Measurements from ENCODE around the gene BUD31. TPM values are rescaled to one million over a fixed set of nuclear protein-coding genes. Genes with fewer than 3 reads are reported as not detected.

The BUD31 gene
- total and polyA plus RNA-seq, 9 of the 15 experiments (the other 6 are each of a cell fraction or from before 2014, with no cell fraction given) = 105 to 342 (median 247) TPM

DNA sequence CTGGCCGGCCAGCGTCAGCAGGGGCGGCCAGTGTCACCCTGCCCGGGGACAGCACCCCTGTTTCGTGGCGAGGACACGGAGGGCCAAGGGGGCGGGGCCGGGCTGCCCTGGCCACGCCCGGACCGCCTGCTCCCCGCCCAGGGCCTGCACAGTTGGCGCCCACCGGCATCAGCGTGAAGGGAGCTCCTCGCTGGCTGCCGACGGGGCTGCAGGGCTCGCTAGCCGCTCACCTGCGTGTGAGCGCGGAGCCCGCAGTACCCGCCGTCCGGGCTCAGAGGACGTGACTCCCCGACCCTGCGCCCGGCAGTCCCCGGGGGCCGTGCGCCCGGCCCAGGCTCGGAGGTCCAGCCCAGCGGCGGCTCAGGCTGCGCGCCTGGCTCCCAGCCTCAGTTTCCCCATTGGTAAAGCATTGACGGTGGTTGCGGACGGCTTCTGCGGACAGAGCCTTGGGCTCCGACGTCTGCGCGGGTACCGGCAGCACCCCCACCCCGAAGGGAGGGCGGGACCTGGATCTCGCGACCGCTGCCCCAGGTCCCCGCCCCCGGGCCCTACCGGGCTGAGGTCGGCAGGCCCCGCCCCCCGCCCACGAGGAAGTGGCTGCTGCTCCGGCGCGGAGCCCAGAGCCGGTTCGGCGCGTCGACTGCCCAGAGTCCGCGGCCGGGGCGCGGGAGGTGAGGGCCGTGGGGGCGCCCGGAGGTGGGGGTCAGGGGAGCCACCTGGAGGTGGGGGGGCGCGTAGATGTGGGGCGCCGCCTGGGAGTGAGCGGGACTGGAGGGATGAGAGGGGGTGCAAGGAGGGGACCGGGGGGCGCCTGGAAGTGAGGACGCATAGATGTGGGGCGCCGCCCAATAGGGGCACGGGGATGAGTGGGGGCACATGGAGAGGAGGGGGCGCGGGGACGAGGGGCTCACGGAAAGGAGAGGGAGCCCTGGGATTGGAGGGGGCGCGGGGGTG lies 34.4 kb upstream of the BUD31 start, which contains the start of gene ARPC1B (continued):
- TF ChIP-seq CREB1 (IDR thresholded peaks at IDR 0.05) = peak; percentile 29
- peak; percentile 57; the same call in 1 of the 2 replicates for TF ChIP-seq CREB1 (CRISPR knock-in tag; IDR thresholded peaks at IDR 0.05)
- peak; percentile 16; the same call in 1 of the 2 replicates for TF ChIP-seq NKRF (IDR thresholded peaks at IDR 0.05; ENCODE audit: borderline replicate concordance)
- TF ChIP-seq, protein P1, sequence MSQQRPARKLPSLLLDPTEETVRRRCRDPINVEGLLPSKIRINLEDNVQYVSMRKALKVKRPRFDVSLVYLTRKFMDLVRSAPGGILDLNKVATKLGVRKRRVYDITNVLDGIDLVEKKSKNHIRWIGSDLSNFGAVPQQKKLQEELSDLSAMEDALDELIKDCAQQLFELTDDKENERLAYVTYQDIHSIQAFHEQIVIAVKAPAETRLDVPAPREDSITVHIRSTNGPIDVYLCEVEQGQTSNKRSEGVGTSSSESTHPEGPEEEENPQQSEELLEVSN (IDR thresholded peaks at IDR 0.05; ENCODE audit: borderline replicate concordance in 1 of 2, extremely low read depth in 1 of 2, insufficient read depth in 1 of 2, insufficient read length in 1 of 2, low read depth in 1 of 2, low read length in 1 of 2, poor library complexity in 1 of 2, severe bottlenecking in 1 of 2) = peak; percentile 62 to 86
- peak; percentile 75; the same call in 1 of the 2 replicates for TF ChIP-seq BRD4 (IDR thresholded peaks at IDR 0.05)
- TF ChIP-seq, protein P2, sequence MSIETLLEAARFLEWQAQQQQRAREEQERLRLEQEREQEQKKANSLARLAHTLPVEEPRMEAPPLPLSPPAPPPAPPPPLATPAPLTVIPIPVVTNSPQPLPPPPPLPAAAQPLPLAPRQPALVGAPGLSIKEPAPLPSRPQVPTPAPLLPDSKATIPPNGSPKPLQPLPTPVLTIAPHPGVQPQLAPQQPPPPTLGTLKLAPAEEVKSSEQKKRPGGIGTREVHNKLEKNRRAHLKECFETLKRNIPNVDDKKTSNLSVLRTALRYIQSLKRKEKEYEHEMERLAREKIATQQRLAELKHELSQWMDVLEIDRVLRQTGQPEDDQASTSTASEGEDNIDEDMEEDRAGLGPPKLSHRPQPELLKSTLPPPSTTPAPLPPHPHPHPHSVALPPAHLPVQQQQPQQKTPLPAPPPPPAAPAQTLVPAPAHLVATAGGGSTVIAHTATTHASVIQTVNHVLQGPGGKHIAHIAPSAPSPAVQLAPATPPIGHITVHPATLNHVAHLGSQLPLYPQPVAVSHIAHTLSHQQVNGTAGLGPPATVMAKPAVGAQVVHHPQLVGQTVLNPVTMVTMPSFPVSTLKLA (conservative IDR thresholded peaks at IDR 0.05) = peak in 1 of 2 experiments; percentile 70
- TF ChIP-seq POLR2B (IDR thresholded peaks at IDR 0.05; ENCODE audit: low read depth, partially characterized antibody) = peak; percentile 83
- no peak for TF ChIP-seq ZNF184 (CRISPR knock-in tag; IDR thresholded peaks at IDR 0.05)
- TF ChIP-seq FUS (optimal IDR thresholded peaks at IDR 0.05; ENCODE audit: low read depth, low read length) = peak; percentile 61
- 0 out of 2 replicates have a peak, but pooled peaks have one; percentile 27 for TF ChIP-seq NR2C2 (CRISPR knock-in tag; IDR thresholded peaks at IDR 0.05)
- TF ChIP-seq NR2C2 (tag; IDR thresholded peaks at IDR 0.05) = peak; percentile 75
- peak; percentile 76; the same call in 1 of the 2 replicates for TF ChIP-seq E2F3 (CRISPR knock-in tag; IDR thresholded peaks at IDR 0.05)
- TF ChIP-seq, protein P3, sequence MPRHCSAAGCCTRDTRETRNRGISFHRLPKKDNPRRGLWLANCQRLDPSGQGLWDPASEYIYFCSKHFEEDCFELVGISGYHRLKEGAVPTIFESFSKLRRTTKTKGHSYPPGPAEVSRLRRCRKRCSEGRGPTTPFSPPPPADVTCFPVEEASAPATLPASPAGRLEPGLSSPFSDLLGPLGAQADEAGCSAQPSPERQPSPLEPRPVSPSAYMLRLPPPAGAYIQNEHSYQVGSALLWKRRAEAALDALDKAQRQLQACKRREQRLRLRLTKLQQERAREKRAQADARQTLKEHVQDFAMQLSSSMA (CRISPR knock-in tag; IDR thresholded peaks at IDR 0.05) = 0 out of 2 replicates have a peak, but pooled peaks have one; percentile 27
- TF ChIP-seq CBX3 (IDR thresholded peaks at IDR 0.05; ENCODE audit: borderline replicate concordance in 1 of 2, low read length in 2 of 2) = 0 out of 3 replicates have a peak, but pooled peaks of 1 of the 2 experiments have one; percentile 11
- peak; percentile 78; the same call in 1 of the 2 replicates for TF ChIP-seq CBX1 (IDR thresholded peaks at IDR 0.05; ENCODE audit: low read depth)
- peak; percentile 64 for TF ChIP-seq RBBP5 (IDR thresholded peaks at IDR 0.05; ENCODE audit: borderline replicate concordance, insufficient read depth, low read length, poor library complexity, severe bottlenecking)
- no peak for TF ChIP-seq FOXJ2 (tag; IDR thresholded peaks at IDR 0.05)
- peak; percentile 47; the same call in 1 of the 2 replicates for TF ChIP-seq ETS1 (conservative IDR thresholded peaks at IDR 0.05; ENCODE audit: control insufficient read depth, low read depth, low read length)
- peak; percentile 74; the same call in 1 of the 2 replicates for TF ChIP-seq MTA3 (IDR thresholded peaks at IDR 0.05; ENCODE audit: borderline replicate concordance)
